H1 (cell line): ENCODE measurements around the gene DENND2C. TPM values are rescaled to one million over a fixed set of nuclear protein-coding genes. Genes with fewer than 3 reads are reported as not detected.

ENCODE experiments used
- BRCA1 ChIP-seq: IDR thresholded peaks from 2 replicates; pipeline ENCODE4 v1.6.1; 2012; ENCODE audit warnings: low read depth, low read length, improper control_type of control experiment
- CBX5 ChIP-seq: fragments of 300-800, 300-1000 bp; sonication (generic); IDR thresholded peaks from 2 replicates; pipeline ENCODE4 v1.7.1; 2016; ENCODE audit warnings: antibody characterized with exemption, low read length, low read depth
- CEBPB ChIP-seq: IDR thresholded peaks from 2 replicates; pipeline ENCODE4 v1.6.1; 2012; ENCODE audit warnings: low read depth, low read length
- EGR1 ChIP-seq: IDR thresholded peaks from 2 replicates; pipeline ENCODE4 v1.6.1; 2011; ENCODE audit warnings: low read depth, low read length, borderline replicate concordance
- GABPA ChIP-seq: IDR thresholded peaks from 2 replicates; pipeline ENCODE4 v1.6.1; 2011; ENCODE audit warnings: mild to moderate bottlenecking, low read length, moderate library complexity, borderline replicate concordance; ENCODE audit not compliant: insufficient read depth
- HDAC6 ChIP-seq: IDR thresholded peaks from one replicate; pipeline ENCODE4 v1.7.1; 2012; ENCODE audit warnings: low read depth, mild to moderate bottlenecking, inconsistent platforms, low read length, moderate library complexity
- JUN ChIP-seq: IDR thresholded peaks from 2 replicates; pipeline ENCODE4 v1.6.1; 2011; ENCODE audit warnings: low read depth, mild to moderate bottlenecking, improper control_type of control experiment, low read length
- KDM4A ChIP-seq: IDR thresholded peaks from one replicate; pipeline ENCODE4 v1.7.1; 2012; ENCODE audit warnings: low read depth, mild to moderate bottlenecking, moderate library complexity, low read length, inconsistent platforms; ENCODE audit not compliant: severe bottlenecking
- NRF1 ChIP-seq: IDR thresholded peaks from 2 replicates; pipeline ENCODE4 v1.6.1; 2011; ENCODE audit warnings: mild to moderate bottlenecking, low read depth, low read length, improper control_type of control experiment
- RBBP5 ChIP-seq: IDR thresholded peaks from 2 replicates; pipeline ENCODE4 v1.7.1; 2012; ENCODE audit warnings: low read depth, mild to moderate bottlenecking, inconsistent platforms, low read length, moderate library complexity, borderline replicate concordance
- RFX5 ChIP-seq: IDR thresholded peaks from 2 replicates; pipeline ENCODE4 v1.6.1; 2011; ENCODE audit warnings: low read depth, low read length, improper control_type of control experiment, borderline replicate concordance
- RNF2 ChIP-seq: fragments of 200-900, 300-1000 bp; sonication (generic); IDR thresholded peaks from 2 replicates; pipeline ENCODE4 v1.7.1; 2016; ENCODE audit warnings: borderline replicate concordance, low read depth, mild to moderate bottlenecking, antibody characterized with exemption, low read length; ENCODE audit not compliant: poor library complexity, severe bottlenecking; ENCODE audit errors: missing control alignments
- SIRT6 ChIP-seq: IDR thresholded peaks from one replicate; pipeline ENCODE4 v1.7.1; 2012; ENCODE audit warnings: low read length, inconsistent platforms
- SIX5 ChIP-seq: IDR thresholded peaks from 2 replicates; pipeline ENCODE4 v1.6.1; 2011; ENCODE audit warnings: mild to moderate bottlenecking, low read depth, low read length
- SUZ12 ChIP-seq: fragments of 200-600 bp; sonication (generic); IDR thresholded peaks from 2 replicates; pipeline ENCODE4 v1.6.1; 2012; ENCODE audit warnings: mild to moderate bottlenecking, inconsistent platforms, low read length, moderate library complexity, mixed read lengths
- polyA plus RNA-seq, 7 experiments: library from polyadenylated mRNA; depleted of rRNA in 3 of 7; stranded (reverse) in 5 of 7; unstranded in 2 of 7; fragments of >200 nt in 5 of 7; fragments of 200-250 nt in 2 of 7; gene quantifications; 1 replicate in 5 of 7; 2 replicates in 1 of 7; 4 replicates in 1 of 7; pipeline versions ENCODE4 v1.2.1 to v1.2.3, GENCODE V29; 2011 to 2013; ENCODE audit warnings: missing spikeins in 2 of 7, mixed read lengths in 2 of 7
- total RNA-seq: library from RNA; stranded (reverse); fragmentation: NEBNext Ultra II Directional; extraction: Animal tissue kit (Norgen Biotek cat#: 25700); gene quantifications from 2 replicates; pipeline ENCODE4 v1.2.1, GENCODE V29; 2021
- TF ChIP-seq, protein P1 (sequence below): IDR thresholded peaks from 2 replicates; pipeline ENCODE4 v1.6.1; 2012; ENCODE audit warnings: low read length, inconsistent platforms
- TF ChIP-seq, protein P2 (sequence below): IDR thresholded peaks from 2 replicates; pipeline ENCODE4 v1.6.1; 2012; ENCODE audit warnings: inconsistent platforms
- TF ChIP-seq, protein P3 (sequence below), 3 experiments: IDR thresholded peaks; 1 replicate in 2 of 3; 2 replicates in 1 of 3; pipeline versions ENCODE4 v1.5.1 to v1.6.1; 2011; ENCODE audit warnings: low read length in 3 of 3, mild to moderate bottlenecking in 3 of 3, inconsistent platforms in 2 of 3, low read depth in 1 of 3, moderate library complexity in 1 of 3; ENCODE audit not compliant: insufficient read depth in 1 of 3; ENCODE audit errors: control extremely low read depth in 1 of 3

Gene DENND2C
- total and polyA plus RNA-seq, 2 of the 8 experiments (the other 6 are each of a cell fraction or from before 2014, with no cell fraction given): 1.8 to 5.5 TPM

DNA sequence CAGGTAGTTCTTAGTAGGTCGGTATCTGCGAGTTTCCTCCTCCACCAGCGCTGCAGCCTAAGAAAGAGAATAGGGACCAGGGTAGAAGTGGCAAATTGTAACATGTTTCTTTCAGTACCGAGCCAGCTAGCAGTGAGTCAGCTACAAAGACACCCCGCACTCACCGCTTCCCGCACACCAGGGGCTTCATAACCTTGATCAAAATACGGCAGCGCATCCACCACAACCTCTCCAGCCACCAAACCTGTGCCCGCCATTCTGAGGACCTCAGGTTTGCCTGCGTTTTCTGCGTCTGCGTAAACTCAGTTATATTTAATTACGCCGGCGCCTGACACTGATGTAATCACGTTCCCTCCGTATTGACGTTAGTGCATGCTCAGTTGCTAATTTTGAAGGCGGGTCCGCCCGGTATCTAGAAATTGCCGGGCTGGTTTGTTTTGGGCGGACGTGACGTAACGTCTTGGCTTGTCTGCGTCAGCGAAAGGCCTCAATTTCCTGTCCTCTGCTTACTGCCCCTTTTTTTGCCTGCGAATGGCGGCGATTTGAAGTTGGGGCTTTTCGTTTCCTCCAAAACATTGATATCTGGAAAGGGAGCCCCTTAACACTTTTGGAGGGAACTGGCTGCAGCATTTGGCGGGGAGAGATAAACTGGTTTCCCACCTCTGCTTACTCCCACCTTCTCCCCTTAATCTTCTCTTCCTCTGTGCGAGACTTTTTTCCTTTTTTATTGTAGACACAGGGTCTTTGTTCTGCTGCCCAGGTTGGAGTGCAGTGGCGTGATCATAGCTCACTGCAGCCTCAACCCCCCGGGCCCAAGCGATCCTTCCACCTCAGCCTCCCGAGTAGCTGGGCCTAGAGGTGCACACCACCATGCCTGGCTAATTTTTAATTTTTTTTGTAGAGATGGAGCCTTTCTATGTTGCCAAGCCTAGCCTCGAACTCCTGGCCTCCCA is 88.2 kb downstream of the DENND2C start, which contains the start of gene BCAS2 (continued):
- TF ChIP-seq, protein P1, sequence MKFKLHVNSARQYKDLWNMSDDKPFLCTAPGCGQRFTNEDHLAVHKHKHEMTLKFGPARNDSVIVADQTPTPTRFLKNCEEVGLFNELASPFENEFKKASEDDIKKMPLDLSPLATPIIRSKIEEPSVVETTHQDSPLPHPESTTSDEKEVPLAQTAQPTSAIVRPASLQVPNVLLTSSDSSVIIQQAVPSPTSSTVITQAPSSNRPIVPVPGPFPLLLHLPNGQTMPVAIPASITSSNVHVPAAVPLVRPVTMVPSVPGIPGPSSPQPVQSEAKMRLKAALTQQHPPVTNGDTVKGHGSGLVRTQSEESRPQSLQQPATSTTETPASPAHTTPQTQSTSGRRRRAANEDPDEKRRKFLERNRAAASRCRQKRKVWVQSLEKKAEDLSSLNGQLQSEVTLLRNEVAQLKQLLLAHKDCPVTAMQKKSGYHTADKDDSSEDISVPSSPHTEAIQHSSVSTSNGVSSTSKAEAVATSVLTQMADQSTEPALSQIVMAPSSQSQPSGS: peak; percentile 84
- TF ChIP-seq HDAC6: no peak
- TF ChIP-seq, protein P2, sequence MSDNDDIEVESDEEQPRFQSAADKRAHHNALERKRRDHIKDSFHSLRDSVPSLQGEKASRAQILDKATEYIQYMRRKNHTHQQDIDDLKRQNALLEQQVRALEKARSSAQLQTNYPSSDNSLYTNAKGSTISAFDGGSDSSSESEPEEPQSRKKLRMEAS: peak; percentile 66
- peak; percentile 63; the same call in 1 of the 2 replicates for TF ChIP-seq CEBPB
- TF ChIP-seq EGR1: no peak
- TF ChIP-seq RNF2: no peak
- peak; percentile 68 for TF ChIP-seq KDM4A
- TF ChIP-seq RFX5: no peak
- TF ChIP-seq SIRT6: no peak
- no peak for TF ChIP-seq JUN
- peak; percentile 86; the same call in 1 of the 2 replicates for TF ChIP-seq GABPA
- no peak for TF ChIP-seq SUZ12
- TF ChIP-seq SIX5: no peak
- TF ChIP-seq, protein P3, sequence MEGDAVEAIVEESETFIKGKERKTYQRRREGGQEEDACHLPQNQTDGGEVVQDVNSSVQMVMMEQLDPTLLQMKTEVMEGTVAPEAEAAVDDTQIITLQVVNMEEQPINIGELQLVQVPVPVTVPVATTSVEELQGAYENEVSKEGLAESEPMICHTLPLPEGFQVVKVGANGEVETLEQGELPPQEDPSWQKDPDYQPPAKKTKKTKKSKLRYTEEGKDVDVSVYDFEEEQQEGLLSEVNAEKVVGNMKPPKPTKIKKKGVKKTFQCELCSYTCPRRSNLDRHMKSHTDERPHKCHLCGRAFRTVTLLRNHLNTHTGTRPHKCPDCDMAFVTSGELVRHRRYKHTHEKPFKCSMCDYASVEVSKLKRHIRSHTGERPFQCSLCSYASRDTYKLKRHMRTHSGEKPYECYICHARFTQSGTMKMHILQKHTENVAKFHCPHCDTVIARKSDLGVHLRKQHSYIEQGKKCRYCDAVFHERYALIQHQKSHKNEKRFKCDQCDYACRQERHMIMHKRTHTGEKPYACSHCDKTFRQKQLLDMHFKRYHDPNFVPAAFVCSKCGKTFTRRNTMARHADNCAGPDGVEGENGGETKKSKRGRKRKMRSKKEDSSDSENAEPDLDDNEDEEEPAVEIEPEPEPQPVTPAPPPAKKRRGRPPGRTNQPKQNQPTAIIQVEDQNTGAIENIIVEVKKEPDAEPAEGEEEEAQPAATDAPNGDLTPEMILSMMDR (IDR thresholded peaks at IDR 0.05; ENCODE audit: control extremely low read depth in 1 of 3, insufficient read depth in 1 of 3, low read depth in 1 of 3, low read length in 3 of 3): no peak
- no peak for TF ChIP-seq RBBP5
- no peak for TF ChIP-seq CBX5
- TF ChIP-seq NRF1: no peak
- TF ChIP-seq BRCA1: no peak
